ENCODE results near the gene STX1A.

DNA sequence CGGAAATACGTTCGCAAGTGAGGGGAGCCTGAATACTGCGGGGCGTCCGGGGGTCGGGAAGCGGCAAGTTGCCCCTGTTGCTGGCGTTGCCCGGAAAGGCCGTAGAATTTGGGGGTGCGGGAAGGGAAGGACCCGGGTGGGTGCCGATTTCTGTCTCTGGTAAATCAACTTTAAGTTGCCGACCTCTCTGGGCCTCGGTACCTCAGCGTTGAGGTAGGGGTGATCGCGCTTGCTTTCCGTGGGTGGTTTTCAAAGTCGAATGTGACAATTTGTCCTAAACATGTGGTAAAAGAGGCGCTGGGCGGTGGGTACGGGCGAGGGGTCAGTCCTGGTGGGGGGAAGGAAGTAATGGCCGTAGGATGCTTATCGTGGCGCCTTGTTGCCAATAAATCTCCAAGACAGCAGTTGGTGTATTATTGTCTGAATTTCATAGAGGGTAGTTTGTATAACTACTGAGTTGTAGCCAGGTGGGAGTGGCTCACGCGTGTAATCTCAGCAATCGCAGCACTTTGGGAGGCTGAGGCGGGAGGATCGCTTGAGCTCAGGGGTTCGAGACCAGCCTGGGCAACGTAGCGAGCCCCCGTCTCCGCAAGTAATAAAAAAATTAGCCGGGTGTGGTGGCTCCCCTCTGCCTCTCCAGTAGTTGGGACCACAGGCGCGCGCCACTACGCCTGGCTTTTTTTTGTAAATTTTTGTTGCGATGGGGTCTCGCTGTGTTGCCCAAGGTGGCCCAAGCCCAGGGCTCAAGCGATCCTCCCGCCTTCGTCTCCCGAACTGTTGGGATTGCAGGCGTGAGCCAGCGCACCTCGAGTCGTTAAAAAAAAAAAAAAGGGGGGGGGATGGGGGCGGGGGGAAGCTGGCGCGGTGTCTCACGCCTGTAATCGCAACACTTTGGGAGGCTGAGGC is 35.4 kb downstream of the STX1A start:
- TF ChIP-seq, protein P1, sequence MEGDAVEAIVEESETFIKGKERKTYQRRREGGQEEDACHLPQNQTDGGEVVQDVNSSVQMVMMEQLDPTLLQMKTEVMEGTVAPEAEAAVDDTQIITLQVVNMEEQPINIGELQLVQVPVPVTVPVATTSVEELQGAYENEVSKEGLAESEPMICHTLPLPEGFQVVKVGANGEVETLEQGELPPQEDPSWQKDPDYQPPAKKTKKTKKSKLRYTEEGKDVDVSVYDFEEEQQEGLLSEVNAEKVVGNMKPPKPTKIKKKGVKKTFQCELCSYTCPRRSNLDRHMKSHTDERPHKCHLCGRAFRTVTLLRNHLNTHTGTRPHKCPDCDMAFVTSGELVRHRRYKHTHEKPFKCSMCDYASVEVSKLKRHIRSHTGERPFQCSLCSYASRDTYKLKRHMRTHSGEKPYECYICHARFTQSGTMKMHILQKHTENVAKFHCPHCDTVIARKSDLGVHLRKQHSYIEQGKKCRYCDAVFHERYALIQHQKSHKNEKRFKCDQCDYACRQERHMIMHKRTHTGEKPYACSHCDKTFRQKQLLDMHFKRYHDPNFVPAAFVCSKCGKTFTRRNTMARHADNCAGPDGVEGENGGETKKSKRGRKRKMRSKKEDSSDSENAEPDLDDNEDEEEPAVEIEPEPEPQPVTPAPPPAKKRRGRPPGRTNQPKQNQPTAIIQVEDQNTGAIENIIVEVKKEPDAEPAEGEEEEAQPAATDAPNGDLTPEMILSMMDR (IDR thresholded peaks at IDR 0.05) = no peak
- no peak for TF ChIP-seq EP300 (IDR thresholded peaks at IDR 0.05)
- no peak for TF ChIP-seq POLR2A (IDR thresholded peaks at IDR 0.05)

Measured in tibial nerve (tissue), 4 donors.